AG08395 (cell line): ENCODE results near the gene ADAMTS8.

Experiments used
- DNase-seq: peaks from one replicate; pipeline ENCODE4 v3.0.0; 2012; ENCODE audit warnings: mixed read lengths, low spot score

The ADAMTS8 gene, protein sequence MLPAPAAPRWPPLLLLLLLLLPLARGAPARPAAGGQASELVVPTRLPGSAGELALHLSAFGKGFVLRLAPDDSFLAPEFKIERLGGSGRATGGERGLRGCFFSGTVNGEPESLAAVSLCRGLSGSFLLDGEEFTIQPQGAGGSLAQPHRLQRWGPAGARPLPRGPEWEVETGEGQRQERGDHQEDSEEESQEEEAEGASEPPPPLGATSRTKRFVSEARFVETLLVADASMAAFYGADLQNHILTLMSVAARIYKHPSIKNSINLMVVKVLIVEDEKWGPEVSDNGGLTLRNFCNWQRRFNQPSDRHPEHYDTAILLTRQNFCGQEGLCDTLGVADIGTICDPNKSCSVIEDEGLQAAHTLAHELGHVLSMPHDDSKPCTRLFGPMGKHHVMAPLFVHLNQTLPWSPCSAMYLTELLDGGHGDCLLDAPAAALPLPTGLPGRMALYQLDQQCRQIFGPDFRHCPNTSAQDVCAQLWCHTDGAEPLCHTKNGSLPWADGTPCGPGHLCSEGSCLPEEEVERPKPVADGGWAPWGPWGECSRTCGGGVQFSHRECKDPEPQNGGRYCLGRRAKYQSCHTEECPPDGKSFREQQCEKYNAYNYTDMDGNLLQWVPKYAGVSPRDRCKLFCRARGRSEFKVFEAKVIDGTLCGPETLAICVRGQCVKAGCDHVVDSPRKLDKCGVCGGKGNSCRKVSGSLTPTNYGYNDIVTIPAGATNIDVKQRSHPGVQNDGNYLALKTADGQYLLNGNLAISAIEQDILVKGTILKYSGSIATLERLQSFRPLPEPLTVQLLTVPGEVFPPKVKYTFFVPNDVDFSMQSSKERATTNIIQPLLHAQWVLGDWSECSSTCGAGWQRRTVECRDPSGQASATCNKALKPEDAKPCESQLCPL

DNA sequence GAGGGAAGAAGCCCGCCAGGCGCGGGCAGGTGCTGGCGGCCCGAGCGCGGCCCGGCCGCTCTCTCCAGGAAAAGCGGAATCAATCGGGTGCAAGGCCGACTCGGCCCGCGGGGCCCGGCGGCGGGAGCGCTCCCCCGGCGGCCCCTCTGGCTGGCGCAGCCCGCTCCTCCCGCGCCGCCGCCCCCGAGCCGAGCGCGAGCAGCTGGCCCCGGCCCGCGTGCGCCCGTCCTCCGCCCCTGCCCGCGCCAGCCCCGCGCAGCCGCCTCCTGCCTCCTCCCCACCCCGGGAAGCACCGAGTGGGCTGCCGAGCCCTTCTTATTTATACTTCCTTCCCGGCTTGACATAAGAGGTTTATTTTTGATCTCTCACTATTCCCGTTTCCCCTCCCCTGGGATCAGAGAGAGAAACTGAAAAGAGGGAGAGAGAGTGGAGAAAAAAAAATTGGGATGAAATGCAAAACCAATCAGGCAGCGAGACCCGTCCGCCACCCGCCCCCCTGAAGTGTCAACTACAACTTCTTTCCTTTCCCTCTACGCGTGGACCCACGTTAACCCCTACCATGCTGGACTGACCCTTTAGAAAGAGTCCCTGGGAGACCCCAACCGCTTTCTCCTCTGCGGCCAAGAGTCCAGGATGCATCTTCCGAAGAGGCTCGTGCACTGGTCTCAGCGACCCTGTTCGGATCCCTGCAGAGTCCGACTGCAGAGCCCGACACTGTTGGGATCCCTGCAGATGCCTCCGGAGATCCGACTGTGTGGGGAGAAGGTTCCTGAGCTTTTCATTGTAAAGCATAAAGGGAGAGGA lies at the start of gene ADAMTS8:
Gene ADAMTS8 (minus strand): TSS at position 294 of the 804 bp plus-strand sequence. CDS start 323 bp downstream, outside the sequence.
- no peak for DNase-seq

DNA sequence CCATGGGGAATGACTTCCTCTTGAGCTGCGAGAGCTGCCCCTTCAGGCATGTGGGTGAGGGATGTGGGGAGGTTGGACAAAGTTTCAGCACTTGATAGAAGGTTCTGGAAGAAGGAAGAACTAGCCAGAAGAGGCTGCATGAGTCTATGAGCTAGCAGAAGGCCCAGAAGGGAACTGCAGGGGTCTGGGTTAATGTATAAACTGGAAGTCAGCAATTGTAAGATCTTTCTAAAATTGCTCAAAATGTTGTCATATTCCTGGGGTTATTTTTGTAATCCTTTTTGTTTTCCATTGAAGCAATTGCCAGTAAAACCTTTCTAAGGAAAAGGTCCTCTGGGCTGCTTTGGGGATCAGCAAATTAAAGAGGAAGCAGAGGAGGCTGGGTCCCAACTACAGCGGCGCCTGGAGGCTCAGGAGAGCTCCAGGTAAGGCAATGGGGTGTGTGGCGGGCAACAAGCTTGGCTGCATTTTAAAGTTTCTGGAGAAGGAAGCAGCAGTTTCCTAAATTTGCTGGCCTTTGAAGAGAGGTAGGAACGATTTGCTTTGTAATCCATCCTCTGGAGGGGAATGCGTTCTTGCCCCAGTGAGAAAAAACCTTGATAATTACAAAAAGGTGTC lies 49.3 kb upstream of the ADAMTS8 start:
- DNase-seq = no peak

DNA sequence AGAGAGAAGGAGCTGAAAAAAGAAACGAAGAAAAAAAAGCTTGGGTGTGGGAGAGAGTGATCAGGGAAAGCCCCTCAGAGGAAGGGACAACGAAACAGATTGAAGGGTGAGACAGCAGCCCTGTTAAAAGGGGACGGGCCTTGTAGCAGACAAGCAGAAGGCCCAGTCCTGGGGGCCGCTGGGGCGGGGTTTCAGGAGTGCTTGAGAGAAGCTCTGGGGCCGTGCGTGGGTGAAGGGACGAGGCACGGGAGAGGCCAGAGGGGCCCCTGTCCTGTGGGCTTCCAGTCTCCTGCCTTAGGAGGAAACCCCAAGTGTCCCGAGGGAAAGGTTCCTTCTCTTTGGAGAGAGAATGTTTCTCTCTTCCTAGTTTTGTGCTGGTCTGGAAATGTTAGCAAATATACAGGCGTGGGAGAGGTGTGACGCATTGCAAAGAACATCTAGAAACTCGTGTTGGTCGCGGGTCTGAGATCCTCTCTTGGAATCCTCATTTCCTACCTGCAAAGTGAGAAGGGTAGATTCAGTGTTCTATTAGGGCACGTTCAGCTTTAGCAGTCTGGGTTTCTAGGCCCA lies 48.6 kb upstream of the ADAMTS8 start:
- DNase-seq = no peak

DNA sequence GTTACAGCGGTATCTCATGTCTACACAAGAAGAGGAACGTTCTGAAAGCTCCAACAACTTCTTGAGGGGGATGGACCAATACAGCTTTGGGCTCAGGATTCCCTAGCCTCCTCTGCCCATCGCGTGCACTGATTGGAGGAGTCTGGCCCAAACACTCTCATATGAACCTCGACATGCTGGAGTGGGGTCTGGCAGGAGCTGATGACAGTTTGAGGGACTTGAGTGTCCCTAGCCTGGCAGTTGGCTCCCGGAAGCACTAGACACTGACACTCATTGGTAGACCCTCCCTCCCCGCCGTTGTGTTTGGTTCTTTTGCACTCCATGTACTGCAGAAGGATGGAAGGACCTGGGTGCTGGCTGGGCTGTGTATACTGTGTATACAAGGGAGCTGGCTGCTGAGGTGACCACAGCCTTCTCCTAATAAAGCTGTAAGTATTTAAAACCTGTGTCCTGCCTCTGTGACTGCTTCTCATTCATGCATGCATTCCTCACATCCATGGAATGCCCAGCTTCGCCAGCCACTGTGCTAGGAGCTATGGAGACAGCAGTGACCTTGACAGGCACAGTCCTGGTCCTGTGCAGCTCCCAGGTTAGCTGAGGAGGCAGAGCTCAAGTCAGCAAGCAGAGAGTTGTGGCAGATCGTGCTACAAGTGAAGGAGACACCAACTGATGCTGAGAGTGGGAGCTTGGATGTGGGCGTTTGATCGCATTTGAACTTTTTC lies 48.0 kb upstream of the ADAMTS8 start:
- peak; percentile 45 for DNase-seq

DNA sequence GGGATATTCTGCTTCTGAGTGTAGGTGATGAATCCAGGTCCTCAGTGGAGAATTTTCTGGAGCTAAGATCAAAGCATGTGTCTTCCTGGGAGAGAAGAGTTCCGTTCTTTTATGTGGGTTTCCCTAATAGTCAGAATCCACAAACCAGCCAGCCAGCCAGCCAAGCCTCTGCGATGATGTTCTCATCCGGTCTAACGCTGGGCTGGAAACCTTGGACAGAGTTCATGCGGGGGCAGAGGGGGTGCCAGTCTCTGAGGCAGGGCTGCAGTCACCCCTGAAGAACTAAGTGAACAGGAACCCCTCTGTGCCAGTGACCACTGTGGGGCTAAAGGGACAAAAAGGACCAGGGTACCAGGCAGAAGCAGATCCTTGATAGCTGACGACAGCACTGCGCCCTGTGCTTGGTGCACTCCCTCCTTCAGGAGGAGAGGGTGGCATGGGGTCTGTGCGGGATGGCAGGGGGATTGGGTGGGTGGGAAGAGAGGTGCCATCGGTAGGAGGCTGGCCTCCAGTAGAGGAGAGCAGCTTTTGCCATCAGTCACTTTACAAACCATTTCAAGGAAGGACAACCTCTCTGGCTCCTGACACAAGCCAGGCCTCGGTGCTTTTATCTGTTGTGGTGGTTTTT lies 47.1 kb upstream of the ADAMTS8 start:
- DNase-seq = no peak

DNA sequence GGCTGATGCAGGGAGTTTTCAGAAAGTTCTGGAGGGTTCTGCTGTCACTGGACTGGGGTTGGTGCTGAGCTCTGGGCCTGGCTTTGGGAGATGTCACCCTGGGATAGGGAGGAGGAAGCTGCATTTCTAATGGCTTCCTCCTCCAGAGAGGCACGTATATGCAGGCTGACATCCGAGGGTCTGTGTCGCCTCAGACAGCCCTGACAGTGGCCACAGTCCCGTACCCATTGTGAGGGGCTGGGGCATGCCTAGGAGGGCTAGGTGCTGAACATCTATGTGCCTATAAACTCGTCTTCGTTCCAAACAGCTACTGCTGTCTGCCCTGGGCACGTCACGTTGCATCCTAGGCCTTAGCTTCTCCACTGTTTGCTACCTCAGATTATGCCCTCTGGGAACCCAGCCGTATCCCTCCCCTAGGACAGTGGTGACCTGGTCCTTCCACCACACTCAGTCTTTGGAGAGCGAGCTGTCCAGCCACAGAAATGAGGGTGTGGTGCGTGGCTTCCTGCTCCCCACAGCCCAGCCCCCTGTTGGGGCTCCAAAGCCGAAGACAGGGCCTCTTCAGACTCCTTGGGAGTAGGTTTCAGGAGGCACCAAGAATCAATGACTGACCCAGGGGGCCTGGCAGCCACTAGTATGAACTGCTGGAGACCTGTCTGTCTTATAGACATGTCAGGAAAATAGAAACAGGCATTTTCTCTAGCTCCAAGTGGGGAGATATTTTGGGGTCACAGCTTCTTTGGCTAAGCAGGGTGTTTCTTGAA lies 46.4 kb upstream of the ADAMTS8 start:
- no peak for DNase-seq

DNA sequence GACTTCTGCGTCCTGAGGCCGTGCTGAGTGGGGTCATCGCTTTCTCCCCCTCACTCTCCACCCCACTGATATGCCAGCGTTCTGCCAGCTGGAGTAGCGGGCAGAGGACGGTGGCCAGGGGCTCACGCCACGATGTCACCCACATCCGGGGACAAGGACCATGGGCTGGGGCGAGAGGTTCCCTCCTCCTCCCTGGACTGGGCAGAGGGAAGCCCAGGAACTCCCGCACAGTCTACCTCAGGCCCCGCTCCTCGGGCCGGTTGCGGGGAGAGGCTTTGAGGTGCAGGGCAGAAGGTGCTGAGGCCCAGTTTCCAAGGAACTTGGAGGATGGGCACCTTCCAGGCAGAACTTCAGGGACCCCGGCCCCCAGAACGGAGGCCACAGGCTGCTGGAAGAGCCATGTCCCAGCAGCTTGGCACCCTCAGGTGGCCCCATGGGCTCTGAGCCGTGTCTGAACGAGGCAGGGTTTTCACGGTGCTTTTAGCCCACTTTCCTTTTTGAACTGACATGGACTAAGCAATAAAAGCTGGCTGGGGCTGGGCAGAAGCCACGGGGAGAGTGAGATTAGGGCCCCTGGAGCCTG lies 45.5 kb upstream of the ADAMTS8 start:
- DNase-seq = no peak

DNA sequence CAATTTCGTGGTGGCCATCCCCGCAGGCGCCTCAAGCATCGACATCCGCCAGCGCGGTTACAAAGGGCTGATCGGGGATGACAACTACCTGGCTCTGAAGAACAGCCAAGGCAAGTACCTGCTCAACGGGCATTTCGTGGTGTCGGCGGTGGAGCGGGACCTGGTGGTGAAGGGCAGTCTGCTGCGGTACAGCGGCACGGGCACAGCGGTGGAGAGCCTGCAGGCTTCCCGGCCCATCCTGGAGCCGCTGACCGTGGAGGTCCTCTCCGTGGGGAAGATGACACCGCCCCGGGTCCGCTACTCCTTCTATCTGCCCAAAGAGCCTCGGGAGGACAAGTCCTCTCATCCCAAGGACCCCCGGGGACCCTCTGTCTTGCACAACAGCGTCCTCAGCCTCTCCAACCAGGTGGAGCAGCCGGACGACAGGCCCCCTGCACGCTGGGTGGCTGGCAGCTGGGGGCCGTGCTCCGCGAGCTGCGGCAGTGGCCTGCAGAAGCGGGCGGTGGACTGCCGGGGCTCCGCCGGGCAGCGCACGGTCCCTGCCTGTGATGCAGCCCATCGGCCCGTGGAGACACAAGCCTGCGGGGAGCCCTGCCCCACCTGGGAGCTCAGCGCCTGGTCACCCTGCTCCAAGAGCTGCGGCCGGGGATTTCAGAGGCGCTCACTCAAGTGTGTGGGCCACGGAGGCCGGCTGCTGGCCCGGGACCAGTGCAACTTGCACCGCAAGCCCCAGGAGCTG lies 44.8 kb upstream of the ADAMTS8 start:
- no peak for DNase-seq

DNA sequence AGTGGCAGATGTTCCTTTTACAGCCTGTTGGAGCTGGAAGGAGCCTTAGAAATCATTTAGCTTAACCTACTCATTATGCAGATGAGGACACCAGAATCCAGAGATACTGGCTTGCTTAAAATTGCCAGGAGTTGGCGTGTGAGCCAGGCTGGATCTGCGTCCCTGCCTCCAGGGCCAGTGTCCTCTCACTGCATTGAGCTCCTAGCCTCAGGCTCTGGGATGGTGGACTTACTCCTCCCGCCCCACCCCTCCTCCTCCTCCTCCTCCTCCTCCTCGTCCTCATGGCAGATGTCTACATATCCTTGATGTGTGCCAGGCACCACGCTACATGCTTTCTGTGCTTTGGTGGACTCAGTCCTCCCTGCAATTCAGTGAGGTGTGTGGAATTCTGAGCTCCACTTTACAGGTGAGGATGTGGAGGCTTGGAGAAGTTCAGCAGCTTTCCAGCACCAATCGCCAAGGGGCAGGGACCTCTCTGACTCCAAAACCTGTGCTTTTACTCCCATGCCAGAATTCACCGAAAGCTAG lies 44.1 kb upstream of the ADAMTS8 start:
- DNase-seq = no peak

DNA sequence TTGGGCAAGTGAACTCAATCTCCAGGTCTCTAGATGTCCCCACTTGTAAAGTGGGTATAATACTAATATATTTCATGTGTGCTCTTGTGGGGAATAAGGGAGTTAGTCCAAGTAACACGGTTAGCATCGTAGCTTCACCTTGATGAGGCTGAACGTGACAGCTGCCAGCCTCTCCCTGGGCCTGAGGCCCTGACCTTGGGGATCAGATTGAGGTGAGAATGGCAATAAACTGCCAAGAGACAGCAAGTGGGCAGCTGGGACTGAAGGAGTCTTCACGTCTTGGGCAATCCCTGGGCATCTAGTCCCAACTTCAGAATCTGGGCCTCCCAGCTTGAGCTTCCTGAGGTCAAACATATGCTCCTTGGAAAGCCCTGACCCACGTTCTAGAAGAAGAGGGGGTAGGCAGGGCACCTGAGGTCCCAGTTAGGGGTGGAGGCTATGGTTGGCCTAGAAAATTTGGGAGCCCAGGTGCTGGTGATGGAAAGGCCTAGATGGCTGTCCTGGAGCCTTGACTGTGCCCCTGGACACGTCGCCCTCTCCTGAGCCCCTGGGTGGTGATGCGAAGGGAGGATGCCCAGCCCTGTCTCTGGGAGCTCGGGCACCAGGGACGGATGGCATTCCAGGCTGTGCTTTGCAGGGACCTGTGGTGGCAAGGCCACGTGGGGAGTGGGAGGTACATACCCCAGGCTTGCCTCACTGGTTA lies 43.5 kb upstream of the ADAMTS8 start:
- no peak for DNase-seq

DNA sequence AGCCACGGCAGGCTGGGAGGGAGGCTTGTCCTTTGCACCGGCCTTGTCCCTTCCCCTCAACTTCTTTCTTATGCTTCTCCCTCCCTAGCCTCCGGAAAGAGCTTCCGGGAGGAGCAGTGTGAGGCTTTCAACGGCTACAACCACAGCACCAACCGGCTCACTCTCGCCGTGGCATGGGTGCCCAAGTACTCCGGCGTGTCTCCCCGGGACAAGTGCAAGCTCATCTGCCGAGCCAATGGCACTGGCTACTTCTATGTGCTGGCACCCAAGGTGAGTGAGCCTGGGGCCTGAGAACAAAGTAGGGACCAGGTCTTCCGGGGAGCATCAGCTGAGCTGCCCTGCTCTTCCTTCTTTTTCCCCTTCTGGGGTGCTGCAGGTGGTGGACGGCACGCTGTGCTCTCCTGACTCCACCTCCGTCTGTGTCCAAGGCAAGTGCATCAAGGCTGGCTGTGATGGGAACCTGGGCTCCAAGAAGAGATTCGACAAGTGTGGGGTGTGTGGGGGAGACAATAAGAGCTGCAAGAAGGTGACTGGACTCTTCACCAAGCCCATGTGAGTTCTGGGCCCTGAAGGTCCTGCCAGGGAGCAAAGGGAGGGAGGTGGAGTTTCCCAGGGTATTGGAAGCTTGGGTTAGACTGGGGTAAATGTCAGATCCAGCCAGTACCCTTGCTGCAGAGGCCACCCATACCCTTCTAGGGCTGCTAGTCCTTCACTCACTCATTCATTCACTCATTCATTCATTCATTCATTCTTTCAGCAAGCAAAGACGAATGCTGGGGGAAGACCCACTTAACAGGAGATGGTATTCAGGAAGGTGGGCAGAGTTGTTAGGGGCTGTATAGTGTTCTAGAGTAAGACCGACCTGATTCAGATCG lies 42.7 kb upstream of the ADAMTS8 start:
- no peak for DNase-seq

DNA sequence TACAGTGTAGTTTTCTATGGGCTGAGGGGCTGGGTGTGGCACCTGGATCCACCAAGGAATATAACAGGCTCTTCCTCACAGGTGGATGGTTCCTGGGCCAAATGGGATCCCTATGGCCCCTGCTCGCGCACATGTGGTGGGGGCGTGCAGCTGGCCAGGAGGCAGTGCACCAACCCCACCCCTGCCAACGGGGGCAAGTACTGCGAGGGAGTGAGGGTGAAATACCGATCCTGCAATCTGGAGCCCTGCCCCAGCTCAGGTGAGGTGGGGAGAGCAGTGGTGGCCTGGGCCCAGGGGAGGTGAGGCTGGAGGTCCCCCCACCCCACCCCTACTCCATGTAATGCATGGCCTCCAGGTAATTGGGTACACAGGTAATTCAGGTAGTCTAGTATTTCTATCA lies 40.8 kb upstream of the ADAMTS8 start:
- no peak for DNase-seq

DNA sequence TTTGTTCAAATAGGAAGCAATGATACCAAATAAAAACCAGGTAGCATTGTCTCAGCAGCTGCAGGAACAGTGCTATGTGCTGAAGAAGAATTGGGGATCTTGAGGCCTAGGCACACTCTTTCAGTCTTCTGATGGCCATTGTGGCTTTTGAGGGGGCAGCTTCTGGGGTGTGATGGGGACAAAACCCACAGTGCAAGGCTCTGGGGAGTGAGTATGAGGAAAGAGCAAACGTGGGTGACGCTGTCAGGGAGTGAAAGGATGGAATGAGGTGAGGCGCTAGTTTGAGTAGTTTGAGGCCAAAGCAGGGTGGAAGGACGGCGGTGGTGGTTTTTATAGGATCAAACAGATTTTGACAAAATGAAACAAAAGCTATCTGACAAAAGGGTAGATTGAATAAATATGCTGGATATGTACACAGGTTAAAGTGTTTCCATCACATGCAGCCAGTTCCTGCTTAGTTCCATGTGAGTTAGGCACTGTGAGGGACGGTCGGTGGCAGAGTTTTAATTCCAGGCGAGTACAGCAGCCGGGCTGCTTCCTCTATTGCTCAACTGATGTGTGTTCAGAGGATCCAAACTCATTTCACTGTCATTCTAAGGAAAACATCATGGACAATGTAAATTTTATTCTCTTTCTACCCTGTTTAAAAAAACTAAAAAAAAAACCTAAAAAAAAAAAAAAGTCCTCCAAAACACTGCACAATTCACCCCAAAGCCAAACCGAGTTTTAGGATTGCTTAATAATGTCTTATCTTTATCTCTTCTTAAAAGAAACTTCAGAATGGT lies 38.9 kb upstream of the ADAMTS8 start:
- DNase-seq = no peak

DNA sequence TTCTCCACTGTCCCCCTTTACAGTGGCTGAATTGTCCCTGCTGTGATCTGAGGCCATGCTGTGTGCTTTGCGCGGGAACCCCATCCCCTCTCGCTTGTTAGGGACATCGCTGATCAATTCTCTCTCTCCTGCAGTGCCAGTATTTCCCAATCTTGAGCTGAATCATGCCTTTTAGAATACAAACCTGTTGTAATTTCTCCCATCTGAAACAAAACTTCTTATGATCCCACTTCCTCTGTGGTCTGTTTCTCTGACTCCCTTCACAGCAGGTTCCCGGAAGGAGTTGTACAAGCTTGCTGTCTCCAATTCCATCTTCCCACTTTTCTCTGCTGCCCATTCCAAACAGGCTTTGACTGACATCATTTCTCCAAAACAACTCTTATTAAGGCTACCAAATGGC lies 36.9 kb upstream of the ADAMTS8 start:
- DNase-seq = no peak

DNA sequence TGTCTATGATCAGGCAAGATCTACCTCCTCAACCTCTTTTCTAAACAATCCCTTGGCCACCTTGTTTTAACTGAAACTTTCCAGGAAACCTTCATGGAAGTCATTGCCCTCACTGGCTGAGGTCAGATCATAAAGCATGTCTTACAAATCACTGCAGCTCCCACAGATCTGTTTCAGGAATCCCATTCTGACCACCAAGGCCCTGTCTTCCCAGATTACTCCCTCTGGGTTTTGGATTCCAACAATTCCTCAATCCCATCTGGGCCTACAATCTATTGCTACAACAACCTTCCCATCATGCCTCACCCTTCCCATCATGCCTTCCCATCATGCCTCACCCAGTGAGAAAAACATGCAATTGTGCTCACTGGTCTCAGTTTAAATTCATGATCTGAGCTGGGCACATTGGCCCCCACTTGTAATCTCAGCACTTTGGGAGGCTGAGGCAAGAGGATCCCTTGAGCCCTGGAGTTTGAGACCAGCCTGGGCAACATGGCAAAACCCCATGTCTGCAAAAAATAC lies 35.9 kb upstream of the ADAMTS8 start:
- DNase-seq = peak; percentile 52
